WERI-Rb-1 (cell line): ENCODE data around the gene ROR2.

Experiments
- DNase-seq: peaks from one replicate; pipeline ENCODE4 v3.0.0-alpha.2; 2020
- H3K27ac ChIP-seq: fragments of 250-450 bp; sonication (Bioruptor Pico); 2 replicates; pipeline ENCODE4 v1.5.1; 2020; ENCODE audit warnings: mild to moderate bottlenecking, moderate library complexity
- H3K27me3 ChIP-seq: fragments of 250-450 bp; sonication (Bioruptor Pico); 2 replicates; pipeline ENCODE4 v1.5.1; 2021; ENCODE audit warnings: mild to moderate bottlenecking, low read depth, moderate library complexity; ENCODE audit not compliant: insufficient read depth, severe bottlenecking
- H3K36me3 ChIP-seq: fragments of 250-450 bp; sonication (Bioruptor Pico); 2 replicates; pipeline ENCODE4 v1.5.1; 2020; ENCODE audit warnings: mild to moderate bottlenecking, moderate library complexity
- H3K4me3 ChIP-seq: 2 replicates; pipeline ENCODE4 v1.5.1; 2011; ENCODE audit warnings: low read depth, mild to moderate bottlenecking, control low read depth, low read length
- H3K9me3 ChIP-seq: fragments of 250-450 bp; sonication (Bioruptor Pico); 2 replicates; pipeline ENCODE4 v1.5.1; 2021; ENCODE audit warnings: mild to moderate bottlenecking, moderate library complexity; ENCODE audit not compliant: severe bottlenecking
- TF ChIP-seq, protein P1 (sequence below): IDR thresholded peaks from 2 replicates; pipeline ENCODE4 v1.5.1; 2011; ENCODE audit warnings: low read depth, mild to moderate bottlenecking, control low read depth, inconsistent platforms, low read length

Gene ROR2

DNA sequence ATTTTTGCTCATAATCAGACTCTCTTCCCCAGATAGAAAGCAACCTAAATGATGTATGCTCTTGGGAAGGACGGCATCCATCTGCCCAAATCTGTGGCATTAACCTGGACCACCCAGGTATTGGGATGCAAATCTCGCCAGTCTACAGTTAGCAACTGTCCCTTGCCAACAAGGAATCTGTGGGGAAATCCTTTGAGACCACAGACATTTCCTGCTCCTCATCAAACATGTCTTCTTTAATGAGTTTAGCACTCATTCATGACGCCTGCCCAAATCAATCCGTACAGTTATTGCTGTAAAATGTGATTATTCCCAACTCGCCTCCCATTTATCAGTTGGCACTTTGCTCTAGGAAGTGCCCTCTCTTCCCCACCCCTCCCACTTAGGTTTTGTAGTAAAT lies 7.8 kb downstream of the ROR2 start:
- H3K27me3 ChIP-seq = no peaks in the 10 kb centered on the region
- no peak overlapping the region for H3K4me3 ChIP-seq
- TF ChIP-seq, protein P1, sequence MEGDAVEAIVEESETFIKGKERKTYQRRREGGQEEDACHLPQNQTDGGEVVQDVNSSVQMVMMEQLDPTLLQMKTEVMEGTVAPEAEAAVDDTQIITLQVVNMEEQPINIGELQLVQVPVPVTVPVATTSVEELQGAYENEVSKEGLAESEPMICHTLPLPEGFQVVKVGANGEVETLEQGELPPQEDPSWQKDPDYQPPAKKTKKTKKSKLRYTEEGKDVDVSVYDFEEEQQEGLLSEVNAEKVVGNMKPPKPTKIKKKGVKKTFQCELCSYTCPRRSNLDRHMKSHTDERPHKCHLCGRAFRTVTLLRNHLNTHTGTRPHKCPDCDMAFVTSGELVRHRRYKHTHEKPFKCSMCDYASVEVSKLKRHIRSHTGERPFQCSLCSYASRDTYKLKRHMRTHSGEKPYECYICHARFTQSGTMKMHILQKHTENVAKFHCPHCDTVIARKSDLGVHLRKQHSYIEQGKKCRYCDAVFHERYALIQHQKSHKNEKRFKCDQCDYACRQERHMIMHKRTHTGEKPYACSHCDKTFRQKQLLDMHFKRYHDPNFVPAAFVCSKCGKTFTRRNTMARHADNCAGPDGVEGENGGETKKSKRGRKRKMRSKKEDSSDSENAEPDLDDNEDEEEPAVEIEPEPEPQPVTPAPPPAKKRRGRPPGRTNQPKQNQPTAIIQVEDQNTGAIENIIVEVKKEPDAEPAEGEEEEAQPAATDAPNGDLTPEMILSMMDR = no peak
- DNase-seq = no peak
- no peak overlapping the region for H3K27ac ChIP-seq
- no peaks in the 10 kb centered on the region for H3K36me3 ChIP-seq
- no peaks in the 10 kb centered on the region for H3K9me3 ChIP-seq

DNA sequence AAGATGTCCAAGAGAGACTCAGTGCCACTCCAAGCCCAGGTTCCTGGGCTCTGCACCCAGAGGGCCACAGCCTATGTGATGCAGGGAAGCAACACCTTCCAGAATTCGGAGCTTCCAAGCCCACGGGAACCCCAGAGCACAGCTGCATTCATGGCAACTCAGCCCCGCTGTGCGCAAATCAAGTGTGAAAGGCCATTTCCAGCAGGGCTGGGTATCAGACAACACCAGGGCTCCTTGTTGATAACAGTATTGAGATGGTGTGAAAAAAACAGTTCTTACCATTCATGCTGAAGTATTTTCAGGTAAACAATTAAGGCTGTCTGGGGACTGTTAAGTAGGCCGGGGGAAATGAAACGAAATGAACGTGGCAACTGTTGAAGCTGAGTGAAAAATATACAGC lies 10.1 kb downstream of the ROR2 start:
- Histone ChIP-seq H3K9me3 (no peaks in the 10 kb centered on the region), H3K27ac (no peak overlapping the region), H3K27me3 (no peaks in the 10 kb centered on the region), H3K4me3 (no peak overlapping the region), H3K36me3 (no peaks in the 10 kb centered on the region)
- DNase-seq = no peak
- TF ChIP-seq, protein P1 = no peak

- no peaks in the 10 kb centered on the region for H3K27me3 ChIP-seq
- TF ChIP-seq, protein P1 = no peak
- no peak overlapping the region for H3K27ac ChIP-seq
- no peaks in the 10 kb centered on the region for H3K9me3 ChIP-seq
- H3K36me3 ChIP-seq = no peaks in the 10 kb centered on the region
- no peak overlapping the region for H3K4me3 ChIP-seq
- DNase-seq = no peak
These were observed 12.3 kb downstream of the ROR2 start for GRCh38 chr9:91937727-91938126.

DNA sequence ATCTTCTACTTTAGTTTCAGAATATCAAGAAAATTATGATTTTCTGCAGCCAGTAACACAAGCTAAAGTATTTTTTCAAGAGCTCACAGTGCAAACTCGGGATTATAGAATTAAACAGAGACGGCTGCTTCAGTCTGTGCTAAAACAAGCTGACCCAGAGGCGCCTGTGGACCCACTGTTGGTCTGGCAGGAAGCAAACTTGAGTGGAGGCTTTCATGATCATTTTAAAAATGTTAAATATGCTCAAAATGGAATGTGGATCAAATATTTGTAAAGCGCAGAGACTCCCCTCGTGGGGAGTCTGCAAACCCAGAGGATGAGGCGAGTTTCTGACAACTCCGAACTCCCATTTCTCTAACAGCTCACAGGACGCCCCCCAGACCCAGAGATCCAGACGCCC lies 13.0 kb downstream of the ROR2 start:
- no peaks in the 10 kb centered on the region for H3K36me3 ChIP-seq
- H3K27me3 ChIP-seq = no peaks in the 10 kb centered on the region
- H3K27ac ChIP-seq = no peak overlapping the region
- TF ChIP-seq, protein P1 = no peak
- no peak for DNase-seq
- H3K9me3 ChIP-seq = no peaks in the 10 kb centered on the region
- H3K4me3 ChIP-seq = no peak overlapping the region

GRCh38 chr9:91935805-91936514 lies 14.1 kb downstream of the ROR2 start:
- DNase-seq = no peak
- Histone ChIP-seq H3K27me3 (no peaks in the 10 kb centered on the region), H3K27ac (no peak overlapping the region), H3K9me3 (no peaks in the 10 kb centered on the region), H3K4me3 (no peak overlapping the region), H3K36me3 (no peaks in the 10 kb centered on the region)
- TF ChIP-seq, protein P1 = no peak

- no peak for DNase-seq
- no peak overlapping the region for H3K27ac ChIP-seq
- H3K36me3 ChIP-seq = no peaks in the 10 kb centered on the region
- no peak overlapping the region for H3K4me3 ChIP-seq
- no peaks in the 10 kb centered on the region for H3K27me3 ChIP-seq
- TF ChIP-seq, protein P1 = no peak
- H3K9me3 ChIP-seq = peaks cover 6% of the 10 kb centered on the region
These were observed 14.8 kb downstream of the ROR2 start for GRCh38 chr9:91935066-91935749.
